Ishikawa (cell line): ENCODE results near the gene SMAD1.

Experiments
- CEBPB ChIP-seq: IDR thresholded peaks from 2 replicates; pipeline ENCODE4 v1.6.1; 2012
- CREB1 ChIP-seq: IDR thresholded peaks from 2 replicates; pipeline ENCODE4 v1.6.1; 2012; ENCODE audit warnings: low read depth
- EGR1 ChIP-seq: IDR thresholded peaks from 2 replicates; pipeline ENCODE4 v1.6.1; 2012
- EP300 ChIP-seq: IDR thresholded peaks from 2 replicates; pipeline ENCODE4 v1.6.1; 2012; ENCODE audit warnings: borderline replicate concordance
- FOXM1 ChIP-seq: IDR thresholded peaks from 2 replicates; pipeline ENCODE4 v1.6.1; 2012; ENCODE audit warnings: low read depth, borderline replicate concordance
- MAX ChIP-seq: IDR thresholded peaks from 2 replicates; pipeline ENCODE4 v1.6.1; 2012
- NFIC ChIP-seq: IDR thresholded peaks from 2 replicates; pipeline ENCODE4 v1.6.1; 2012
- RAD21 ChIP-seq: IDR thresholded peaks from 2 replicates; pipeline ENCODE4 v1.6.1; 2012; ENCODE audit warnings: low read depth
- REST ChIP-seq: IDR thresholded peaks from 2 replicates; pipeline ENCODE4 v1.6.1; 2012; ENCODE audit warnings: low read depth, mild to moderate bottlenecking
- TAF1 ChIP-seq: IDR thresholded peaks from 2 replicates; pipeline ENCODE4 v1.6.1; 2012; ENCODE audit warnings: low read depth, mild to moderate bottlenecking
- TCF12 ChIP-seq: IDR thresholded peaks from 2 replicates; pipeline ENCODE4 v1.6.1; 2012; ENCODE audit warnings: low read depth
- TEAD4 ChIP-seq: IDR thresholded peaks from 2 replicates; pipeline ENCODE4 v1.6.1; 2012
- USF1 ChIP-seq: IDR thresholded peaks from 2 replicates; pipeline ENCODE4 v1.6.1; 2012
- YY1 ChIP-seq: IDR thresholded peaks from 2 replicates; pipeline ENCODE4 v1.6.1; 2012; ENCODE audit warnings: low read depth
- ZBTB7A ChIP-seq: IDR thresholded peaks from 2 replicates; pipeline ENCODE4 v1.6.1; 2012; ENCODE audit warnings: low read depth

The SMAD1 gene

GRCh38 chr4:145486603-145487002 is 5.0 kb downstream of the SMAD1 start:
- no peak for TF ChIP-seq YY1
- TF ChIP-seq EGR1: no peak
- no peak for TF ChIP-seq FOXM1
- TF ChIP-seq TEAD4: no peak
- TF ChIP-seq CEBPB: no peak
- TF ChIP-seq NFIC: no peak
- no peak for TF ChIP-seq TAF1
- TF ChIP-seq MAX: no peak
- no peak for TF ChIP-seq RAD21
- TF ChIP-seq REST: no peak
- no peak for TF ChIP-seq ZBTB7A
- no peak for TF ChIP-seq USF1
- no peak for TF ChIP-seq EP300
- TF ChIP-seq CREB1: no peak
- TF ChIP-seq TCF12: no peak

GRCh38 chr4:145487631-145488030 is 6.0 kb downstream of the SMAD1 start:
- no peak for TF ChIP-seq YY1
- no peak for TF ChIP-seq ZBTB7A
- TF ChIP-seq REST: no peak
- TF ChIP-seq TAF1: no peak
- no peak for TF ChIP-seq NFIC
- no peak for TF ChIP-seq TCF12
- TF ChIP-seq EP300: no peak
- TF ChIP-seq CEBPB: no peak
- no peak for TF ChIP-seq MAX
- no peak for TF ChIP-seq CREB1
- no peak for TF ChIP-seq USF1
- no peak for TF ChIP-seq EGR1
- TF ChIP-seq FOXM1: no peak
- no peak for TF ChIP-seq RAD21
- TF ChIP-seq TEAD4: no peak

- no peak for TF ChIP-seq EGR1
- TF ChIP-seq ZBTB7A: no peak
- TF ChIP-seq RAD21: no peak
- TF ChIP-seq NFIC: no peak
- TF ChIP-seq REST: no peak
- no peak for TF ChIP-seq TEAD4
- TF ChIP-seq CEBPB: no peak
- TF ChIP-seq EP300: no peak
- TF ChIP-seq USF1: no peak
- TF ChIP-seq YY1: no peak
These were observed 6.7 kb downstream of the SMAD1 start for GRCh38 chr4:145488310-145488709.

- TF ChIP-seq TEAD4: no peak
- TF ChIP-seq ZBTB7A: no peak
- TF ChIP-seq EP300: no peak
- TF ChIP-seq MAX: no peak
- no peak for TF ChIP-seq REST
- no peak for TF ChIP-seq RAD21
- TF ChIP-seq YY1: no peak
- no peak for TF ChIP-seq NFIC
- no peak for TF ChIP-seq CEBPB
- TF ChIP-seq USF1: no peak
- TF ChIP-seq TAF1: no peak
- no peak for TF ChIP-seq TCF12
- TF ChIP-seq FOXM1: no peak
- no peak for TF ChIP-seq EGR1
- no peak for TF ChIP-seq CREB1
These were observed 7.9 kb downstream of the SMAD1 start for GRCh38 chr4:145489556-145489955.
